OCI-LY1 (cell line): Measurements from ENCODE around the gene NDUFAF4.
A peak's percentile ranks its signal among the peaks of the same experiment; 100 is the strongest.
"Not testable (repeated sequence)": the region's sequence is repeated elsewhere in the genome, so short reads cannot be mapped to it uniquely, and the experiment has no call there.

Experiments used
- H2AFZ ChIP-seq: fragments of 200-600 bp; sonication (generic), shearing (Covaris generic); 2 replicates; pipeline ENCODE4 v1.6.0; 2014; ENCODE audit warnings: antibody characterized with exemption, mild to moderate bottlenecking, low read length
- H3F3A ChIP-seq: fragments of 200-600 bp; sonication (generic), shearing (Covaris generic); 2 replicates; pipeline ENCODE4 v1.6.0; 2014; ENCODE audit warnings: mild to moderate bottlenecking, antibody characterized with exemption, low read length, moderate library complexity; ENCODE audit not compliant: insufficient read depth
- H3K27ac ChIP-seq: fragments of 200-600 bp; sonication (generic); 2 replicates; pipeline ENCODE4 v1.5.1; 2014; ENCODE audit warnings: low read length, mixed run types, mild to moderate bottlenecking, low read depth; ENCODE audit not compliant: poor library complexity, severe bottlenecking
- H3K27me3 ChIP-seq: fragments of 200-600 bp; sonication (generic); 2 replicates; pipeline ENCODE4 v1.6.0; 2014; ENCODE audit warnings: antibody characterized with exemption, mild to moderate bottlenecking, low read length, moderate library complexity; ENCODE audit not compliant: insufficient read depth
- H3K36me3 ChIP-seq: fragments of 200-600 bp; sonication (generic); 2 replicates; pipeline ENCODE4 v1.6.1; 2014; ENCODE audit warnings: mild to moderate bottlenecking, antibody characterized with exemption, low read length, moderate library complexity, mixed read lengths; ENCODE audit not compliant: insufficient read depth
- H3K4me1 ChIP-seq: fragments of 200-600 bp; sonication (generic); 2 replicates; pipeline ENCODE4 v1.5.1; 2014; ENCODE audit warnings: mild to moderate bottlenecking, low read length, moderate library complexity; ENCODE audit not compliant: insufficient read depth, severe bottlenecking
- H3K4me2 ChIP-seq: fragments of 200-600 bp; sonication (generic), shearing (Covaris generic); 2 replicates; pipeline ENCODE4 v1.6.1; 2014; ENCODE audit warnings: low read length
- H3K4me3 ChIP-seq: fragments of 200-600 bp; sonication (generic); 2 replicates; pipeline ENCODE4 v1.5.1; 2014; ENCODE audit warnings: low read length, low read depth, mild to moderate bottlenecking, mixed read lengths; ENCODE audit not compliant: poor library complexity, severe bottlenecking
- H3K79me2 ChIP-seq: fragments of 200-600 bp; shearing (Covaris generic); 2 replicates; pipeline ENCODE4 v1.6.1; 2016; ENCODE audit warnings: mixed run types, low read length, mixed read lengths; ENCODE audit not compliant: insufficient read depth
- H3K9ac ChIP-seq: fragments of 200-600 bp; sonication (generic), shearing (Covaris generic); 2 replicates; pipeline ENCODE4 v1.6.1; 2014; ENCODE audit warnings: mild to moderate bottlenecking, low read length, mixed read lengths
- H3K9me2 ChIP-seq: fragments of 200-600 bp; sonication (generic), shearing (Covaris generic); 2 replicates; pipeline ENCODE4 v1.6.1; 2014; ENCODE audit warnings: low read depth, mild to moderate bottlenecking, low read length, mixed read lengths
- H3K9me3 ChIP-seq: fragments of 200-600 bp; shearing (Covaris generic); 2 replicates; pipeline ENCODE4 v1.6.1; 2014; ENCODE audit warnings: low read length, mixed read lengths
- H4K20me1 ChIP-seq: fragments of 200-600 bp; sonication (generic), shearing (Covaris generic); 2 replicates; pipeline ENCODE4 v1.6.0; 2016; ENCODE audit warnings: mild to moderate bottlenecking, low read length; ENCODE audit not compliant: insufficient read depth
- CTCF ChIP-seq: fragments of 200-600 bp; sonication (generic), shearing (Covaris generic); IDR thresholded peaks from 2 replicates; pipeline ENCODE4 v1.5.1; 2017; ENCODE audit warnings: mild to moderate bottlenecking, antibody characterized with exemption, low read length, moderate library complexity, mixed read lengths
- EZH2 ChIP-seq: fragments of 200-600 bp; sonication (generic), shearing (Covaris generic); IDR thresholded peaks from 2 replicates; pipeline ENCODE4 v1.8.0; 2017; ENCODE audit warnings: borderline replicate concordance, mixed run types, mild to moderate bottlenecking, antibody characterized with exemption, low read length, moderate library complexity, mixed read lengths

Gene NDUFAF4

GRCh38 chr6:96889146-96889545 lies 8.5 kb downstream of the NDUFAF4 start:
- H3K4me3 ChIP-seq: no peak overlapping the region
- H3K9ac ChIP-seq: no peak overlapping the region
- peaks cover 8% of the 10 kb centered on the region for H3K4me1 ChIP-seq
- no peaks in the 10 kb centered on the region for H3K9me3 ChIP-seq
- H2AFZ ChIP-seq: no peak overlapping the region
- no peaks in the 10 kb centered on the region for H3K27me3 ChIP-seq
- no peaks in the 10 kb centered on the region for H4K20me1 ChIP-seq
- H3K36me3 ChIP-seq: peaks cover 45% of the 10 kb centered on the region
- H3F3A ChIP-seq: no peaks in the 10 kb centered on the region; the same call in 1 of the 2 replicates
- H3K27ac ChIP-seq: no peak overlapping the region
- no peak overlapping the region for H3K4me2 ChIP-seq
- H3K9me2 ChIP-seq: no peaks in the 10 kb centered on the region
- TF ChIP-seq EZH2 (no peak), CTCF (no peak)
- no peaks in the 10 kb centered on the region for H3K79me2 ChIP-seq

DNA sequence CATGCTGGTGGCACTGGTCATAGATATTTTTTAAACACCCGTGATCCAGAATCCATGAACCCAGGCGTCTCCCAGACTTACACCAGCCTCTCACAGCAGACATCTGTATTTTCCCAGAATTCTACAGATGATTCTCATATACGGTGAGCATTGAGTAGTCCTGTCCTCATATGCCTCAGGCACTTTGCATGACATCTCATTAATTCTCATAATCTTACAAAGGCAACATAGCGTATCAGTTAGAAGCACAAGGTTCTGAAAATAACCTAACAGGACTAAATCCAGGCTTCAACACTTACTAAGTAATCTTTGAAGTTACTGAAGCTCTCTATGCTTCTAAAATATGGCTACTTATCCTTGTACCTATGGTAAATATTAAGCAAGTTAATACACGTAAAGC lies 8.9 kb downstream of the NDUFAF4 start:
- Histone ChIP-seq H3K9me2 (no peaks in the 10 kb centered on the region), H3K36me3 (peaks cover 41% of the 10 kb centered on the region), H3K4me2 (no peak overlapping the region), H3F3A (no peaks in the 10 kb centered on the region; the same call in 1 of the 2 replicates), H3K27me3 (no peaks in the 10 kb centered on the region), H3K9me3 (no peaks in the 10 kb centered on the region), H4K20me1 (no peaks in the 10 kb centered on the region), H3K4me3 (no peak overlapping the region), H3K4me1 (peaks cover 8% of the 10 kb centered on the region), H3K79me2 (no peaks in the 10 kb centered on the region), H3K9ac (no peak overlapping the region), H3K27ac (no peak overlapping the region), H2AFZ (no peak overlapping the region)
- TF ChIP-seq EZH2 (no peak), CTCF (no peak)

DNA sequence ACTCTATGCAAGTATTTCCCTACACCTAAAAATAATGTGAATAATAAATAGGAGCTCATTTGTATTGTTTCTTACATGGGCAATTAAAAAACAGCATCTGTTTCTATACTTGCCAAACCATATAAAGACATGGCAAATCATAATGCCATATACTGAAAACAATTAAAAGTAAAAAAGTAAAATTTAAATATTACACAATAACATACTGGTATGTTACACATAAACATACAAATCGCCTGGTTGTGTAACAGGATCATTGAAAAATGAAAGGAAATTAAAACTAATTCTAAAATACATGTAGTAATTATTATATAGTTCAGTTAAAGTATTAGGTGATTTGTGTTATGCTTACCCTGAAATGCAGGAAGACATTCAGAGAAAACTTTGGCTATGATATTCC lies 11.2 kb downstream of the NDUFAF4 start:
- no peaks in the 10 kb centered on the region for H3K79me2 ChIP-seq
- no peak overlapping the region for H3K4me2 ChIP-seq
- no peaks in the 10 kb centered on the region for H4K20me1 ChIP-seq
- no peak overlapping the region for H3K4me3 ChIP-seq
- no peaks in the 10 kb centered on the region for H3K9me2 ChIP-seq
- no peaks in the 10 kb centered on the region; the same call in 1 of the 2 replicates for H3F3A ChIP-seq
- no peaks in the 10 kb centered on the region for H3K9me3 ChIP-seq
- peaks cover 8% of the 10 kb centered on the region for H3K4me1 ChIP-seq
- peaks cover 18% of the 10 kb centered on the region for H3K36me3 ChIP-seq
- no peak overlapping the region for H3K9ac ChIP-seq
- H3K27me3 ChIP-seq: no peaks in the 10 kb centered on the region
- H2AFZ ChIP-seq: no peak overlapping the region
- no peak for TF ChIP-seq CTCF
- TF ChIP-seq EZH2: no peak
- no peak overlapping the region for H3K27ac ChIP-seq

- not testable (repeated sequence) for H3K9ac ChIP-seq, H3K4me3 ChIP-seq, H2AFZ ChIP-seq, H3F3A ChIP-seq, H3K9me2 ChIP-seq, H3K27me3 ChIP-seq, H3K4me1 ChIP-seq, H4K20me1 ChIP-seq, H3K27ac ChIP-seq, H3K9me3 ChIP-seq, H3K36me3 ChIP-seq, H3K79me2 ChIP-seq
- peak overlapping the region; percentile 64 for H3K4me2 ChIP-seq
Observed at GRCh38 chr6:96885187-96885631, 12.5 kb downstream of the NDUFAF4 start.
